CD14-positive monocyte (primary cell): ENCODE measurements around the gene CADM1. TPM values are rescaled to one million over a fixed set of nuclear protein-coding genes. Genes with fewer than 3 reads are reported as not detected.

ENCODE experiments used
- DNase-seq, 3 donors: peaks; one replicate each; pipeline ENCODE4 v3.0.0-alpha.2; 2011 to 2022
- H2AFZ ChIP-seq: 2 replicates; pipeline ENCODE4 v1.6.0; 2012; ENCODE audit warnings: mild to moderate bottlenecking, low read depth, low read length, inconsistent platforms; ENCODE audit not compliant: insufficient read depth, poor library complexity, severe bottlenecking
- H3K27ac ChIP-seq, 2 donors: 1 replicate in 1 of 2; 2 replicates in 1 of 2; pipeline ENCODE4 v1.5.1; 2012 to 2013; ENCODE audit warnings: low read length in 2 of 2, control low read depth in 1 of 2, inconsistent platforms in 1 of 2, low read depth in 1 of 2, mild to moderate bottlenecking in 1 of 2
- H3K27me3 ChIP-seq, 2 donors: one replicate each; pipeline versions ENCODE4 v1.6.0 to v1.6.1; 2011 to 2013; ENCODE audit warnings: low read length in 2 of 2; ENCODE audit not compliant: control insufficient read depth in 2 of 2, insufficient read depth in 2 of 2
- H3K36me3 ChIP-seq, 2 donors: replicated peaks in 1 of 2; 1 replicate in 1 of 2; 2 replicates in 1 of 2; pipeline versions ENCODE4 v1.5.1 to v1.6.1; 2012 to 2013; ENCODE audit warnings: low read length in 2 of 2, control low read depth in 1 of 2, inconsistent platforms in 1 of 2, mild to moderate bottlenecking in 1 of 2; ENCODE audit not compliant: insufficient read depth in 2 of 2, control insufficient read depth in 1 of 2
- H3K4me1 ChIP-seq, 2 donors: 1 replicate in 1 of 2; 2 replicates in 1 of 2; pipeline versions ENCODE4 v1.5.1 to v1.6.1; 2012 to 2013; ENCODE audit warnings: low read length in 2 of 2, control low read depth in 1 of 2, inconsistent platforms in 1 of 2, mild to moderate bottlenecking in 1 of 2, moderate library complexity in 1 of 2; ENCODE audit not compliant: insufficient read depth in 2 of 2, control insufficient read depth in 1 of 2
- H3K4me2 ChIP-seq: replicated peaks from 2 replicates; pipeline ENCODE3; 2012; ENCODE audit warnings: low read length, moderate library complexity, mild to moderate bottlenecking; ENCODE audit not compliant: poor library complexity, severe bottlenecking; ENCODE audit errors: extremely low read depth
- H3K4me3 ChIP-seq, 3 experiments: fragments of 200-600 bp in 1 of 3; sonication (generic) in 1 of 3; replicated peaks in 1 of 3; 1 replicate in 2 of 3; 2 replicates in 1 of 3; pipeline ENCODE4 v1.5.1; 2011 to 2013; ENCODE audit warnings: low read length in 3 of 3, mild to moderate bottlenecking in 3 of 3, control low read depth in 2 of 3, low read depth in 2 of 3, inconsistent platforms in 1 of 3, moderate library complexity in 1 of 3
- H3K79me2 ChIP-seq: 2 replicates; pipeline ENCODE4 v1.6.0; 2012; ENCODE audit warnings: mild to moderate bottlenecking, control low read depth, inconsistent platforms, low read length, moderate library complexity; ENCODE audit not compliant: insufficient read depth
- H3K9ac ChIP-seq: 2 replicates; pipeline ENCODE4 v1.6.0; 2017; ENCODE audit warnings: low read length, mild to moderate bottlenecking; ENCODE audit not compliant: insufficient read depth, poor library complexity, severe bottlenecking
- H3K9me3 ChIP-seq, 2 donors: replicated peaks in 1 of 2; 1 replicate in 1 of 2; 2 replicates in 1 of 2; pipeline versions ENCODE4 v1.5.1 to v1.6.1; 2012 to 2013; ENCODE audit warnings: low read length in 2 of 2, control low read depth in 1 of 2; ENCODE audit not compliant: control insufficient read depth in 1 of 2, insufficient read depth in 1 of 2
- H4K20me1 ChIP-seq: 2 replicates; pipeline ENCODE4 v1.6.0; 2012; ENCODE audit warnings: mild to moderate bottlenecking, low read length, control low read depth, moderate library complexity; ENCODE audit not compliant: insufficient read depth
- H3K27ac Mint-ChIP-seq, 7 donors: one replicate each; pipeline ENCODE4 v1.8.0; 2020; ENCODE audit warnings: mild to moderate bottlenecking in 7 of 7, mixed read lengths in 7 of 7, moderate library complexity in 6 of 7, inconsistent platforms in 2 of 7
- H3K27me3 Mint-ChIP-seq, 3 donors: one replicate each; pipeline ENCODE4 v1.8.0; 2021 to 2022; ENCODE audit warnings: low read depth in 3 of 3, mild to moderate bottlenecking in 3 of 3, mixed read lengths in 3 of 3, moderate library complexity in 3 of 3, inconsistent platforms in 1 of 3
- H3K36me3 Mint-ChIP-seq, 2 donors: one replicate each; pipeline ENCODE4 v1.8.0; 2020; ENCODE audit warnings: mixed read lengths in 2 of 2, inconsistent platforms in 1 of 2, mild to moderate bottlenecking in 1 of 2
- H3K4me1 Mint-ChIP-seq: one replicate; pipeline ENCODE4 v1.8.0; 2020; ENCODE audit warnings: mild to moderate bottlenecking, mixed read lengths
- H3K4me3 Mint-ChIP-seq, 2 donors: one replicate each; pipeline ENCODE4 v1.8.0; 2020; ENCODE audit warnings: mild to moderate bottlenecking in 2 of 2, mixed read lengths in 2 of 2, moderate library complexity in 1 of 2
- H3K9me3 Mint-ChIP-seq, 7 donors: one replicate each; pipeline ENCODE4 v1.8.0; 2020 to 2022; ENCODE audit warnings: mixed read lengths in 7 of 7, mild to moderate bottlenecking in 6 of 7, moderate library complexity in 6 of 7, inconsistent platforms in 2 of 7
- CTCF ChIP-seq: fragments of 200-600 bp; IDR thresholded peaks from one replicate; pipeline ENCODE4 v1.8.0; 2022; ENCODE audit warnings: antibody characterized with exemption, mild to moderate bottlenecking
- WGBS: methylation state at CpG from one replicate; pipeline ENCODE4 v1.1.5; 2013; ENCODE audit warnings: missing lambda C conversion rate; ENCODE audit not compliant: insufficient coverage; 5-methylcytosine and 5-hydroxymethylcytosine counted together
- intact Hi-C, 2 donors: fragments of 100-400 bp; cut with micrococcal nuclease; formaldehyde crosslinking; loops; one replicate each; pipeline versions ENCODE4 v1.15.0 to v1.15.1; 2023
- polyA plus RNA-seq, 3 donors: library from polyadenylated mRNA; depleted of rRNA in 1 of 3; unstranded in 2 of 3; stranded (reverse) in 1 of 3; fragments of 300-500 nt in 2 of 3; fragments of >200 nt in 1 of 3; fragmentation: Illumina TruSeq in 2 of 3; gene quantifications; 1 replicate in 2 of 3; 2 replicates in 1 of 3; pipeline ENCODE4 v1.2.3, GENCODE V29; 2012 to 2021

The CADM1 gene
- polyA plus RNA-seq, 3 donors: not detected

DNA sequence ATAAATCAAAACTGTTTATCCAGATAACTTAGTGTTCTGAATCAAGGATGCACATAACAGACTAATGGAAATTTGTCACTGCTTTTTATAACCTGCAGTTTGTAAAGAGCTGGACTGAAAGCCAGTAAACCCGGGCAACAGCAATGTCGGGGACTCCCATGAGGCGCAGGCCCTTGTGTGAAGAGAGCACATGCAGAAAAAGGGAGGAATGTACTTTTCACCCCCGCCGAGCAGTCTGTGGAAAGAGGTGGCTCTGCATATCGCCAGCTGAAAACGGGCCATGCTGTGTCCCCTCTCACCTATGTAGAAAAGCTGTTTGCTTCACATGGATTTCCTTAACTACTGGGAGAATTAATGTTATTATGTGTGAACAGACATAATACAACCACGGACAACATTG lies 291.2 kb downstream of the CADM1 start:
- Mint-ChIP-seq H3K9me3 (no peaks in the 10 kb centered on the region), H3K4me1 (no peaks in the 10 kb centered on the region), H3K4me3 (no peak overlapping the region), H3K36me3 (no peaks in the 10 kb centered on the region), H3K27ac (no peak overlapping the region), H3K27me3 (peaks cover 0 to 4% (median 0%) of the 10 kb centered on the region in 3 donors)
- Histone ChIP-seq H3K9ac (no peak overlapping the region), H3K4me1 (no peaks in the 10 kb centered on the region), H3K27me3 (no peaks in the 10 kb centered on the region), H3K79me2 (no peaks in the 10 kb centered on the region), H3K36me3 (no peaks in the 10 kb centered on the region), H3K27ac (no peak overlapping the region), H3K4me3 (no peak overlapping the region), H4K20me1 (no peaks in the 10 kb centered on the region), H3K9me3 (no peaks in the 10 kb centered on the region), H2AFZ (no peak overlapping the region), H3K4me2 (no peak overlapping the region)
- intact Hi-C loops: no loop called here
- DNase-seq: no peak
- TF ChIP-seq CTCF: no peak
- WGBS: 95% methylated on average over 3 of the region's 8 CpGs

GRCh38 chr11:115208808-115209259 lies 295.4 kb downstream of the CADM1 start:
- Mint-ChIP-seq H3K27ac (no peak overlapping the region), H3K9me3 (peaks cover 0 to 1% (median 0%) of the 10 kb centered on the region in 7 donors), H3K4me1 (no peaks in the 10 kb centered on the region), H3K36me3 (no peaks in the 10 kb centered on the region), H3K4me3 (no peak overlapping the region), H3K27me3 (peaks cover 0 to 4% (median 1%) of the 10 kb centered on the region in 3 donors)
- H3K4me3 ChIP-seq: no peak overlapping the region
- no peaks in the 10 kb centered on the region for H3K4me1 ChIP-seq
- WGBS: no CpG with 5 or more reads among the region's 3 CpGs
- H2AFZ ChIP-seq: no peak overlapping the region
- H3K27me3 ChIP-seq: no peaks in the 10 kb centered on the region
- no peaks in the 10 kb centered on the region for H3K9me3 ChIP-seq
- no peaks in the 10 kb centered on the region for H3K36me3 ChIP-seq
- no peak overlapping the region for H3K27ac ChIP-seq
- no peaks in the 10 kb centered on the region for H3K79me2 ChIP-seq
- H3K4me2 ChIP-seq: no peak overlapping the region
- TF ChIP-seq CTCF: no peak
- intact Hi-C loops: no loop called here
- H3K9ac ChIP-seq: no peak overlapping the region
- H4K20me1 ChIP-seq: no peaks in the 10 kb centered on the region
- no peak for DNase-seq
